ENCODE data around the gene NTRK1. TPM values are rescaled to one million over a fixed set of nuclear protein-coding genes. Genes with fewer than 3 reads are reported as not detected.

Gene NTRK1
- total and polyA plus RNA-seq, 2 of the 13 experiments (the other 11 are each of a cell fraction or from before 2014, with no cell fraction given) = not detected

GRCh38 chr1:156813750-156814570 lies 46.7 kb upstream of the NTRK1 start (continued):
- peak; percentile 69 for TF ChIP-seq PHF8 (CRISPR knock-in tag; IDR thresholded peaks at IDR 0.05)
- no peak for TF ChIP-seq KLF13 (CRISPR knock-in tag; IDR thresholded peaks at IDR 0.05)
- peak; percentile 65 for TF ChIP-seq ZNF331 (CRISPR knock-in tag; IDR thresholded peaks at IDR 0.05)
- TF ChIP-seq PPARG (CRISPR knock-in tag; conservative IDR thresholded peaks at IDR 0.05) = peak; percentile 79
- TF ChIP-seq CEBPZ (IDR thresholded peaks at IDR 0.05; ENCODE audit: low read length) = no peak
- TF ChIP-seq NKX3-1 (CRISPR knock-in tag; IDR thresholded peaks at IDR 0.05) = peak; percentile 58; the same call in 1 of the 2 replicates
- TF ChIP-seq HOXD1 (CRISPR knock-in tag; IDR thresholded peaks at IDR 0.05) = no peak
- TF ChIP-seq GZF1 (CRISPR knock-in tag; IDR thresholded peaks at IDR 0.05) = 0 out of 2 replicates have a peak, but pooled peaks have one; percentile 77
- TF ChIP-seq ZNF234 (CRISPR knock-in tag; conservative IDR thresholded peaks at IDR 0.05) = no peak
- no peak for TF ChIP-seq ARID2 (CRISPR knock-in tag; IDR thresholded peaks at IDR 0.05; ENCODE audit: borderline replicate concordance)
- no peak for TF ChIP-seq HOXA9 (CRISPR knock-in tag; IDR thresholded peaks at IDR 0.05; ENCODE audit: borderline replicate concordance)
- peak; percentile 65; the same call in 1 of the 2 replicates for TF ChIP-seq SMAD3 (CRISPR knock-in tag; IDR thresholded peaks at IDR 0.05)
- TF ChIP-seq CHD2 (IDR thresholded peaks at IDR 0.05; ENCODE audit: low read depth, low read length) = no peak
- peak; percentile 60; the same call in 1 of the 2 replicates for TF ChIP-seq ZNF296 (CRISPR knock-in tag; conservative IDR thresholded peaks at IDR 0.05)
- TF ChIP-seq ZBTB39 (CRISPR knock-in tag; IDR thresholded peaks at IDR 0.05) = no peak
- TF ChIP-seq ZNF33A (CRISPR knock-in tag; IDR thresholded peaks at IDR 0.05; ENCODE audit: borderline replicate concordance) = no peak
- peak; percentile 24 for TF ChIP-seq ASH2L (IDR thresholded peaks at IDR 0.05; ENCODE audit: insufficient read length, low read depth, low read length)
- TF ChIP-seq HNRNPH1 (optimal IDR thresholded peaks at IDR 0.05; ENCODE audit: low read depth, low read length) = no peak
- TF ChIP-seq KDM2A (CRISPR knock-in tag; IDR thresholded peaks at IDR 0.05; ENCODE audit: borderline replicate concordance, low read depth) = peak; percentile 75
- no peak; the same call in 1 of the 2 replicates for TF ChIP-seq EED (CRISPR knock-in tag; IDR thresholded peaks at IDR 0.05)
- TF ChIP-seq ZNF788 (CRISPR knock-in tag; IDR thresholded peaks at IDR 0.05; ENCODE audit: borderline replicate concordance) = peak; percentile 85; the same call in 1 of the 2 replicates

Data from HepG2 (cell line).